ENCODE results near the gene PTX3.

- TF ChIP-seq, protein P1, sequence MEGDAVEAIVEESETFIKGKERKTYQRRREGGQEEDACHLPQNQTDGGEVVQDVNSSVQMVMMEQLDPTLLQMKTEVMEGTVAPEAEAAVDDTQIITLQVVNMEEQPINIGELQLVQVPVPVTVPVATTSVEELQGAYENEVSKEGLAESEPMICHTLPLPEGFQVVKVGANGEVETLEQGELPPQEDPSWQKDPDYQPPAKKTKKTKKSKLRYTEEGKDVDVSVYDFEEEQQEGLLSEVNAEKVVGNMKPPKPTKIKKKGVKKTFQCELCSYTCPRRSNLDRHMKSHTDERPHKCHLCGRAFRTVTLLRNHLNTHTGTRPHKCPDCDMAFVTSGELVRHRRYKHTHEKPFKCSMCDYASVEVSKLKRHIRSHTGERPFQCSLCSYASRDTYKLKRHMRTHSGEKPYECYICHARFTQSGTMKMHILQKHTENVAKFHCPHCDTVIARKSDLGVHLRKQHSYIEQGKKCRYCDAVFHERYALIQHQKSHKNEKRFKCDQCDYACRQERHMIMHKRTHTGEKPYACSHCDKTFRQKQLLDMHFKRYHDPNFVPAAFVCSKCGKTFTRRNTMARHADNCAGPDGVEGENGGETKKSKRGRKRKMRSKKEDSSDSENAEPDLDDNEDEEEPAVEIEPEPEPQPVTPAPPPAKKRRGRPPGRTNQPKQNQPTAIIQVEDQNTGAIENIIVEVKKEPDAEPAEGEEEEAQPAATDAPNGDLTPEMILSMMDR (IDR thresholded peaks at IDR 0.05), result no peak
- TF ChIP-seq POLR2A (IDR thresholded peaks at IDR 0.05), result no peak
These were observed at the start of gene PTX3 for GRCh38 chr3:157436583-157437291.
